Neural cell (in vitro differentiated cells): ENCODE measurements around the gene OSGEPL1.

Experiments
- POLR2AphosphoS5 ChIP-seq: IDR thresholded peaks from 2 replicates; pipeline ENCODE4 v1.6.1; 2012
- RAD21 ChIP-seq: fragments of 450-650 bp; conservative IDR thresholded peaks from 2 replicates; pipeline ENCODE4 v1.6.1; 2014; ENCODE audit warnings: antibody characterized with exemption, mild to moderate bottlenecking, moderate library complexity
- TF ChIP-seq, protein P1 (sequence below): fragments of 450-650 bp; IDR thresholded peaks from 2 replicates; pipeline ENCODE4 v1.5.1; 2014; ENCODE audit warnings: antibody characterized with exemption, mild to moderate bottlenecking, moderate library complexity; ENCODE audit not compliant: poor library complexity, severe bottlenecking
- TF ChIP-seq, protein P2 (sequence below): IDR thresholded peaks from 2 replicates; pipeline ENCODE4 v1.6.1; 2012; ENCODE audit warnings: borderline replicate concordance

DNA sequence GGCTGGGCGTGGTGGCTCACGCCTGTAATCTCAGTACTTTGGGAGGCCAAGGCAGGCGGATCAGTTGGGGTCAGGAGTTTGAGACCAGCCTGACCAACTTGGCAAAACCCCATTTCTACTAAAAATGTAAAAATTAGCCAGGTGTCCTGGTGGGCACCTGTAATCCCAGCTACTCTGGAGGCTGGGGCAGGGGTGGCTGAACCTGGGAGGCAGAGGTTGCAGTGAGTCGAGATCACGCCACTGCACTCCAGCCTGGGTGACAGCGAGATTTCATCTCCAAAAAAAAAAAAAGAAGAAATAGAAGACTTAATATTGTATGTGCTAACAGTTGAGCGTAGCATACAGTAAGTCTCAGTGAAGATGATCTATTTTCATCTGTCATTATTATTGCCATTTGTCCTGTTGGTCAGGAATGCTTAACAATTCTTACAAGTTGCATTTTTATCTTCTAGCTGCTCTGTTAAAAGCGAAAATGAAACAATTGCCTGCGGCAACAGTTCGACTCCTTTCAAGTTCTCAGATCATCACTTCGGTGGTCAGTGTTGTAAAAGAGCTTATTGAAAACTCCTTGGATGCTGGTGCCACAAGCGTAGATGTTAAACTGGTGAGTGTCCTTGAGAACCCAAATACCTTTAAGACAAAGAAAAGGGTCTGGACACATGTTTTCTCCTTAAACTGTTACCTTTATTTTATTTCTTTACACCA lies 28.9 kb upstream of the OSGEPL1 start:
- TF ChIP-seq POLR2AphosphoS5 (no peak), RAD21 (no peak)
- TF ChIP-seq, protein P1, sequence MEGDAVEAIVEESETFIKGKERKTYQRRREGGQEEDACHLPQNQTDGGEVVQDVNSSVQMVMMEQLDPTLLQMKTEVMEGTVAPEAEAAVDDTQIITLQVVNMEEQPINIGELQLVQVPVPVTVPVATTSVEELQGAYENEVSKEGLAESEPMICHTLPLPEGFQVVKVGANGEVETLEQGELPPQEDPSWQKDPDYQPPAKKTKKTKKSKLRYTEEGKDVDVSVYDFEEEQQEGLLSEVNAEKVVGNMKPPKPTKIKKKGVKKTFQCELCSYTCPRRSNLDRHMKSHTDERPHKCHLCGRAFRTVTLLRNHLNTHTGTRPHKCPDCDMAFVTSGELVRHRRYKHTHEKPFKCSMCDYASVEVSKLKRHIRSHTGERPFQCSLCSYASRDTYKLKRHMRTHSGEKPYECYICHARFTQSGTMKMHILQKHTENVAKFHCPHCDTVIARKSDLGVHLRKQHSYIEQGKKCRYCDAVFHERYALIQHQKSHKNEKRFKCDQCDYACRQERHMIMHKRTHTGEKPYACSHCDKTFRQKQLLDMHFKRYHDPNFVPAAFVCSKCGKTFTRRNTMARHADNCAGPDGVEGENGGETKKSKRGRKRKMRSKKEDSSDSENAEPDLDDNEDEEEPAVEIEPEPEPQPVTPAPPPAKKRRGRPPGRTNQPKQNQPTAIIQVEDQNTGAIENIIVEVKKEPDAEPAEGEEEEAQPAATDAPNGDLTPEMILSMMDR = no peak
- TF ChIP-seq, protein P2, sequence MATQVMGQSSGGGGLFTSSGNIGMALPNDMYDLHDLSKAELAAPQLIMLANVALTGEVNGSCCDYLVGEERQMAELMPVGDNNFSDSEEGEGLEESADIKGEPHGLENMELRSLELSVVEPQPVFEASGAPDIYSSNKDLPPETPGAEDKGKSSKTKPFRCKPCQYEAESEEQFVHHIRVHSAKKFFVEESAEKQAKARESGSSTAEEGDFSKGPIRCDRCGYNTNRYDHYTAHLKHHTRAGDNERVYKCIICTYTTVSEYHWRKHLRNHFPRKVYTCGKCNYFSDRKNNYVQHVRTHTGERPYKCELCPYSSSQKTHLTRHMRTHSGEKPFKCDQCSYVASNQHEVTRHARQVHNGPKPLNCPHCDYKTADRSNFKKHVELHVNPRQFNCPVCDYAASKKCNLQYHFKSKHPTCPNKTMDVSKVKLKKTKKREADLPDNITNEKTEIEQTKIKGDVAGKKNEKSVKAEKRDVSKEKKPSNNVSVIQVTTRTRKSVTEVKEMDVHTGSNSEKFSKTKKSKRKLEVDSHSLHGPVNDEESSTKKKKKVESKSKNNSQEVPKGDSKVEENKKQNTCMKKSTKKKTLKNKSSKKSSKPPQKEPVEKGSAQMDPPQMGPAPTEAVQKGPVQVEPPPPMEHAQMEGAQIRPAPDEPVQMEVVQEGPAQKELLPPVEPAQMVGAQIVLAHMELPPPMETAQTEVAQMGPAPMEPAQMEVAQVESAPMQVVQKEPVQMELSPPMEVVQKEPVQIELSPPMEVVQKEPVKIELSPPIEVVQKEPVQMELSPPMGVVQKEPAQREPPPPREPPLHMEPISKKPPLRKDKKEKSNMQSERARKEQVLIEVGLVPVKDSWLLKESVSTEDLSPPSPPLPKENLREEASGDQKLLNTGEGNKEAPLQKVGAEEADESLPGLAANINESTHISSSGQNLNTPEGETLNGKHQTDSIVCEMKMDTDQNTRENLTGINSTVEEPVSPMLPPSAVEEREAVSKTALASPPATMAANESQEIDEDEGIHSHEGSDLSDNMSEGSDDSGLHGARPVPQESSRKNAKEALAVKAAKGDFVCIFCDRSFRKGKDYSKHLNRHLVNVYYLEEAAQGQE = no peak
